B cell (primary cell): ENCODE results near the gene CUEDC2. TPM values are rescaled to one million over a fixed set of nuclear protein-coding genes. Genes with fewer than 3 reads are reported as not detected.

ENCODE experiments used
- ATAC-seq: fragments of 200-7000 bp; cut with Tn5 transposase; one replicate; pipeline ENCODE4 v1.10.0; 2021; ENCODE audit warnings: low read depth, mild to moderate bottlenecking, moderate number of reproducible peaks, moderate library complexity
- CTCF ChIA-PET: fragments of 350-600 bp; sonication (Branson Sonifier 250); formaldehyde crosslinking; loops from one replicate; lab custom pipeline; 2021; ENCODE audit warnings: antibody characterized with exemption, inconsistent platforms; lab: Charles Lee
- POLR2A ChIA-PET: fragments of 350-600 bp; sonication (Branson Sonifier 250); formaldehyde crosslinking; loops from one replicate; lab custom pipeline; 2021; ENCODE audit warnings: antibody characterized with exemption; lab: Charles Lee
- DNase-seq: peaks from one replicate; pipeline ENCODE4 v3.0.0; 2013
- H2AFZ ChIP-seq: 2 replicates; pipeline ENCODE4 v1.6.1; 2012; ENCODE audit warnings: mild to moderate bottlenecking, low read depth, low read length; ENCODE audit not compliant: insufficient read depth, poor library complexity, severe bottlenecking
- H3K27ac ChIP-seq, 2 donors: 1 replicate in 1 of 2; 2 replicates in 1 of 2; pipeline ENCODE4 v1.5.1; 2012 to 2013; ENCODE audit warnings: low read length in 2 of 2, mild to moderate bottlenecking in 2 of 2, moderate library complexity in 1 of 2
- H3K27me3 ChIP-seq, 4 experiments: fragments of 200-600 bp in 1 of 4; sonication (generic) in 1 of 4; replicated peaks in 1 of 4; 1 replicate in 2 of 4; 2 replicates in 2 of 4; pipeline versions ENCODE4 v1.6.1 to v1.7.0; 2013 to 2016; ENCODE audit warnings: low read length in 3 of 4, mild to moderate bottlenecking in 2 of 4, mixed read lengths in 1 of 4, moderate library complexity in 1 of 4; ENCODE audit not compliant: insufficient read depth in 4 of 4, control insufficient read depth in 3 of 4; ENCODE audit errors: control extremely low read depth in 1 of 4
- H3K36me3 ChIP-seq, 2 experiments: replicated peaks in 1 of 2; 1 replicate in 1 of 2; 2 replicates in 1 of 2; pipeline versions ENCODE4 v1.6.1 to v1.7.1; 2013; ENCODE audit warnings: low read length in 1 of 2; ENCODE audit not compliant: insufficient read depth in 2 of 2, control insufficient read depth in 1 of 2; ENCODE audit errors: control extremely low read depth in 1 of 2, extremely low read depth in 1 of 2
- H3K4me1 ChIP-seq, 2 donors: fragments of 200-600 bp in 1 of 2; sonication (generic) in 1 of 2; 1 replicate in 1 of 2; 2 replicates in 1 of 2; pipeline versions ENCODE4 v1.5.1 to v1.6.1; 2013 to 2017; ENCODE audit warnings: low read length in 2 of 2; ENCODE audit not compliant: control insufficient read depth in 2 of 2, insufficient read depth in 2 of 2
- H3K4me2 ChIP-seq: replicated peaks from 2 replicates; pipeline ENCODE3; 2012; ENCODE audit warnings: mild to moderate bottlenecking, low read depth, low read length; ENCODE audit not compliant: poor library complexity, severe bottlenecking
- H3K4me3 ChIP-seq, 5 experiments: fragments of 200-600 bp in 1 of 5; sonication (generic) in 1 of 5; 1 replicate in 3 of 5; 2 replicates in 2 of 5; pipeline versions ENCODE4 v1.5.1 to v1.7.0; 2011 to 2016; ENCODE audit warnings: low read length in 4 of 5, mild to moderate bottlenecking in 4 of 5, low read depth in 2 of 5, control low read depth in 1 of 5, moderate library complexity in 1 of 5; ENCODE audit not compliant: insufficient read depth in 1 of 5; ENCODE audit errors: control extremely low read depth in 1 of 5, extremely low read depth in 1 of 5
- H3K79me2 ChIP-seq: fragments of 200-600 bp; sonication (generic); one replicate; pipeline ENCODE4 v1.6.0; 2016; ENCODE audit warnings: low read length; ENCODE audit not compliant: control insufficient read depth, insufficient read depth
- H3K9ac ChIP-seq: fragments of 200-600 bp; sonication (generic); 2 replicates; pipeline ENCODE4 v1.6.1; 2017; ENCODE audit warnings: mild to moderate bottlenecking, low read length, moderate library complexity
- H3K9me3 ChIP-seq, 3 donors: one replicate each; pipeline versions ENCODE4 v1.6.1 to v1.7.1; 2013; ENCODE audit warnings: low read length in 2 of 3; ENCODE audit not compliant: control insufficient read depth in 2 of 3, insufficient read depth in 1 of 3; ENCODE audit errors: control extremely low read depth in 1 of 3
- H4K20me1 ChIP-seq: 2 replicates; pipeline ENCODE4 v1.6.0; 2012; ENCODE audit warnings: mild to moderate bottlenecking, low read length; ENCODE audit not compliant: insufficient read depth, control insufficient read depth, poor library complexity, severe bottlenecking
- H3K27ac Mint-ChIP-seq: one replicate; pipeline ENCODE4 v1.8.0; 2021; ENCODE audit warnings: mixed read lengths
- H3K27me3 Mint-ChIP-seq: one replicate; pipeline ENCODE4 v1.8.0; 2021; ENCODE audit warnings: mixed read lengths
- H3K4me1 Mint-ChIP-seq: one replicate; pipeline ENCODE4 v1.8.0; 2021; ENCODE audit warnings: mixed read lengths
- H3K4me3 Mint-ChIP-seq: one replicate; pipeline ENCODE4 v1.8.0; 2021; ENCODE audit warnings: mixed read lengths
- H3K9me3 Mint-ChIP-seq: one replicate; pipeline ENCODE4 v1.8.0; 2022; ENCODE audit warnings: mixed read lengths; ENCODE audit not compliant: insufficient read depth
- CTCF ChIP-seq: fragments of 200-600 bp; IDR thresholded peaks from one replicate; pipeline ENCODE4 v1.8.0; 2022; ENCODE audit warnings: antibody characterized with exemption, mild to moderate bottlenecking
- EZH2 ChIP-seq: IDR thresholded peaks from 2 replicates; pipeline ENCODE4 v1.6.1; 2012; ENCODE audit warnings: borderline replicate concordance, low read depth, mild to moderate bottlenecking, moderate library complexity, low read length; ENCODE audit not compliant: insufficient read depth, poor library complexity, severe bottlenecking
- WGBS: methylation state at CpG from one replicate; pipeline ENCODE4 v1.1.5; 2013; ENCODE audit warnings: missing lambda C conversion rate; ENCODE audit not compliant: insufficient coverage; 5-methylcytosine and 5-hydroxymethylcytosine counted together
- intact Hi-C: fragments of 100-400 bp; cut with micrococcal nuclease; formaldehyde crosslinking; loops from one replicate; pipeline ENCODE4 v1.10.0; 2022
- polyA plus RNA-seq: library from polyadenylated mRNA; depleted of rRNA; stranded (reverse); fragments of >200 nt; gene quantifications from 2 replicates; pipeline ENCODE4 v1.2.3, GENCODE V29; 2012
- total RNA-seq, 2 donors: library from RNA; stranded (reverse); fragments of 120-200 nt in 1 of 2; gene quantifications; 1 replicate in 1 of 2; 2 replicates in 1 of 2; pipeline versions ENCODE4 v1.2.3 to v1.2.4, GENCODE V29; 2013 to 2022

Gene CUEDC2
- total and polyA plus RNA-seq, 2 donors (not counting 1 experiment from before 2014, with no cell fraction given), result 35.6 to 49.4 TPM

- WGBS, result 31% methylated on average over 26 of the region's 28 CpGs
- H2AFZ ChIP-seq, result peak within 1 kb of the TSS; percentile 83
- POLR2A ChIA-PET, result interaction anchor here (0.5 to 3.4 kb wide), 9 partner anchors 10 to 298 kb away, joined by 3 to 31 read pairs (median 11); partner anchors contain the start of genes ACTR1A, CUEDC2, FBXL15 and NFKB2
- DNase-seq, result no peak
- peaks cover 12 to 15% of the 10 kb centered on the region in 2 donors for H3K4me1 ChIP-seq
- peak within 1 kb of the TSS in 4 of 5 experiments; percentile 54 to 97 (median 81) for H3K4me3 ChIP-seq
- no peaks in the 10 kb centered on the region for H3K9me3 ChIP-seq
- H4K20me1 ChIP-seq, result peaks cover 13% of the 10 kb centered on the region
- H3K36me3 ChIP-seq, result peaks cover 0 to 20% of the 10 kb centered on the region in 2 experiments
- no peak for ATAC-seq
- CTCF ChIA-PET, result interaction anchor here (0.6 to 6.2 kb wide), 9 partner anchors 10 to 220 kb away, joined by 3 to 32 read pairs (median 14); partner anchors contain the start of genes CUEDC2, FBXL15 and NFKB2
- H3K27ac Mint-ChIP-seq, result peak within 1 kb of the TSS; percentile 97
- no peaks in the 10 kb centered on the region for H3K9me3 Mint-ChIP-seq
- peak within 1 kb of the TSS; percentile 75 for H3K9ac ChIP-seq
- peaks cover 19% of the 10 kb centered on the region for H3K4me1 Mint-ChIP-seq
- H3K27ac ChIP-seq, result peak within 1 kb of the TSS; percentile 2 to 67
- peak within 1 kb of the TSS; percentile 85 for H3K4me2 ChIP-seq
- H3K27me3 Mint-ChIP-seq, result no peaks in the 10 kb centered on the region
- intact Hi-C loops, result no loop called here
- peaks cover 10% of the 10 kb centered on the region for H3K79me2 ChIP-seq
- TF ChIP-seq CTCF (no peak), EZH2 (no peak)
- peak within 1 kb of the TSS; percentile 97 for H3K4me3 Mint-ChIP-seq
- H3K27me3 ChIP-seq, result no peaks in the 10 kb centered on the region
Observed at GRCh38 chr10:102451105-102451969, 19.0 kb upstream of the CUEDC2 start, which contains the start of gene C10orf95. C10orf95 (minus strand) TSS chr10:102451543; CDS start chr10:102451093, 450 bp downstream.
